IMR-90 (cell line): ENCODE measurements around the gene ADGRD1. TPM values are rescaled to one million over a fixed set of nuclear protein-coding genes. Genes with fewer than 3 reads are reported as not detected.

Source experiments
- ATAC-seq: fragments of 200-7000 bp; cut with Tn5 transposase; 2 replicates; pipeline ENCODE4 v1.9.1; 2020; ENCODE audit warnings: low read depth, mild to moderate bottlenecking, moderate library complexity
- BruUV-seq: library from RNA; stranded (reverse); fragments of 400-500 nt; replicated peaks from 2 replicates; lab custom pipeline; 2021; lab: Mats Ljungman, UMichigan
- CTCF ChIA-PET: fragments of 300-600 bp; formaldehyde crosslinking; extraction: SDS; loops from one replicate; lab custom pipeline; 2021; ENCODE audit warnings: antibody characterized with exemption; lab: Yijun Ruan, JAX
- POLR2A ChIA-PET: fragments of 300-600 bp; sonication (Branson Sonifier 250); formaldehyde crosslinking; loops from one replicate; lab custom pipeline; 2022; ENCODE audit warnings: antibody characterized with exemption; ENCODE audit not compliant: unreplicated experiment; lab: Charles Lee
- DNase-seq: peaks from one replicate; pipeline ENCODE4 v3.0.0; 2013
- H2AFZ ChIP-seq: replicated peaks from 2 replicates; pipeline ENCODE3; 2013; ENCODE audit warnings: low read length, mild to moderate bottlenecking; ENCODE audit not compliant: poor library complexity
- H2AK5ac ChIP-seq: 2 replicates; pipeline ENCODE4 v1.6.1; 2013; ENCODE audit warnings: low read depth, low read length, inconsistent platforms
- H2AK9ac ChIP-seq: replicated peaks from 2 replicates; pipeline ENCODE3; 2013; ENCODE audit warnings: mild to moderate bottlenecking, low read depth, low read length, moderate library complexity; ENCODE audit not compliant: poor library complexity
- H2BK120ac ChIP-seq: 2 replicates; pipeline ENCODE4 v1.6.1; 2013; ENCODE audit warnings: low read depth, low read length, inconsistent platforms
- H2BK15ac ChIP-seq: 3 replicates; pipeline ENCODE4 v1.6.1; 2013; ENCODE audit warnings: low read depth, low read length, inconsistent platforms
- H2BK20ac ChIP-seq: 2 replicates; pipeline ENCODE4 v1.6.1; 2013; ENCODE audit warnings: low read depth, mild to moderate bottlenecking, inconsistent platforms, low read length, moderate library complexity
- H2BK5ac ChIP-seq: 2 replicates; pipeline ENCODE4 v1.6.1; 2013; ENCODE audit warnings: mild to moderate bottlenecking, low read depth, low read length, inconsistent platforms; ENCODE audit not compliant: poor library complexity, severe bottlenecking
- H3K14ac ChIP-seq: replicated peaks from 2 replicates; pipeline ENCODE4 v1.6.1; 2013; ENCODE audit warnings: low read depth, low read length, inconsistent platforms
- H3K18ac ChIP-seq: 2 replicates; pipeline ENCODE4 v1.6.1; 2013; ENCODE audit warnings: low read depth, low read length, control low read depth
- H3K23ac ChIP-seq: 2 replicates; pipeline ENCODE4 v1.6.1; 2013; ENCODE audit warnings: low read depth, low read length, inconsistent platforms
- H3K27ac ChIP-seq: 2 replicates; pipeline ENCODE4 v1.5.1; 2013; ENCODE audit warnings: mild to moderate bottlenecking, control low read depth, low read length; ENCODE audit not compliant: insufficient read depth
- H3K27me3 ChIP-seq: 2 replicates; pipeline ENCODE4 v1.6.1; 2013; ENCODE audit warnings: low read length; ENCODE audit not compliant: control insufficient read depth, insufficient read depth
- H3K36me3 ChIP-seq: 2 replicates; pipeline ENCODE4 v1.6.1; 2013; ENCODE audit warnings: low read length, mixed read lengths; ENCODE audit not compliant: control insufficient read depth, insufficient read depth
- H3K4ac ChIP-seq: 2 replicates; pipeline ENCODE4 v1.6.1; 2013; ENCODE audit warnings: low read depth, low read length, inconsistent platforms
- H3K4me1 ChIP-seq: 2 replicates; pipeline ENCODE4 v1.6.1; 2013; ENCODE audit warnings: low read length, mixed read lengths; ENCODE audit not compliant: control insufficient read depth, insufficient read depth
- H3K4me2 ChIP-seq: 2 replicates; pipeline ENCODE4 v1.6.1; 2013; ENCODE audit warnings: low read depth, mild to moderate bottlenecking, control low read depth, low read length, moderate library complexity
- H3K4me3 ChIP-seq: 2 replicates; pipeline ENCODE4 v1.5.1; 2013; ENCODE audit warnings: low read depth, mild to moderate bottlenecking, control low read depth, low read length, moderate library complexity; ENCODE audit not compliant: insufficient read depth
- H3K56ac ChIP-seq: 2 replicates; pipeline ENCODE4 v1.6.1; 2013; ENCODE audit warnings: low read length, inconsistent platforms; ENCODE audit not compliant: insufficient read depth; ENCODE audit errors: extremely low read depth
- H3K79me1 ChIP-seq, 2 experiments: 2 replicates each; pipeline ENCODE4 v1.6.1; 2013; ENCODE audit warnings: low read length in 2 of 2, inconsistent platforms in 1 of 2, low read depth in 1 of 2
- H3K9ac ChIP-seq: 2 replicates; pipeline ENCODE4 v1.6.1; 2013; ENCODE audit warnings: low read depth, low read length, control low read depth
- H3K9me1 ChIP-seq: 2 replicates; pipeline ENCODE4 v1.6.1; 2013; ENCODE audit warnings: low read length, inconsistent platforms; ENCODE audit not compliant: insufficient read depth
- H3K9me3 ChIP-seq: 2 replicates; pipeline ENCODE4 v1.6.1; 2013; ENCODE audit warnings: low read length; ENCODE audit not compliant: control insufficient read depth, insufficient read depth
- H4K20me1 ChIP-seq: 2 replicates; pipeline ENCODE4 v1.6.1; 2013; ENCODE audit warnings: low read length, inconsistent platforms; ENCODE audit not compliant: insufficient read depth
- H4K5ac ChIP-seq: 2 replicates; pipeline ENCODE4 v1.6.1; 2013; ENCODE audit warnings: mild to moderate bottlenecking, low read depth, low read length, control low read depth
- H4K8ac ChIP-seq, 2 experiments: 2 replicates each; pipeline ENCODE4 v1.6.1; 2013; ENCODE audit warnings: low read depth in 2 of 2, low read length in 2 of 2, control low read depth in 1 of 2, inconsistent platforms in 1 of 2
- H4K91ac ChIP-seq: 2 replicates; pipeline ENCODE4 v1.6.1; 2013; ENCODE audit warnings: low read depth, low read length, inconsistent platforms; ENCODE audit not compliant: insufficient read depth
- BHLHE40 ChIP-seq: fragments of 150-350 bp; IDR thresholded peaks from 2 replicates; pipeline ENCODE4 v1.6.1; 2016; ENCODE audit warnings: mild to moderate bottlenecking, low read depth, low read length
- CEBPB ChIP-seq: IDR thresholded peaks from 2 replicates; pipeline ENCODE4 v1.6.1; 2012; ENCODE audit warnings: low read depth, low read length, improper control_type of control experiment
- FOS ChIP-seq: fragments of 150-350 bp; IDR thresholded peaks from 2 replicates; pipeline ENCODE4 v1.6.1; 2016; ENCODE audit warnings: low read depth, low read length
- MAFK ChIP-seq: IDR thresholded peaks from 2 replicates; pipeline ENCODE4 v1.6.1; 2012; ENCODE audit warnings: low read depth, low read length, improper control_type of control experiment
- NFE2L2 ChIP-seq: fragments of 150-350 bp; IDR thresholded peaks from 2 replicates; pipeline ENCODE4 v1.6.1; 2016; ENCODE audit warnings: low read depth, mild to moderate bottlenecking, low read length
- RCOR1 ChIP-seq: IDR thresholded peaks from 2 replicates; pipeline ENCODE4 v1.6.1; 2012; ENCODE audit warnings: mild to moderate bottlenecking, low read length, improper control_type of control experiment; ENCODE audit not compliant: insufficient replicate concordance
- WGBS, 2 experiments: methylation state at CpG; one replicate each; pipeline versions ENCODE4 v1.1.5 to v1.1.7; 2013; ENCODE audit warnings: missing lambda C conversion rate in 2 of 2; ENCODE audit not compliant: insufficient read length in 1 of 2; ENCODE audit errors: extremely low coverage in 2 of 2; 5-methylcytosine and 5-hydroxymethylcytosine counted together
- dilution Hi-C: fragments of 300-500 bp; cut with HindIII; formaldehyde crosslinking; loops from one replicate; pipeline ENCODE4 v1.14.3; 2018; ENCODE audit warnings: low sequenced_read_pairs; ENCODE audit not compliant: unreplicated experiment
- in situ Hi-C: fragments of 300-500 bp; cut with MboI; formaldehyde crosslinking; loops from 3 replicates; pipeline ENCODE4 v1.14.3; 2019; ENCODE audit warnings: low sequenced_read_pairs, inconsistent platforms, mixed read lengths
- intact Hi-C: fragments of 100-400 bp; cut with micrococcal nuclease; formaldehyde crosslinking; loops from 2 replicates; pipeline ENCODE4 v1.10.0; 2022
- polyA plus RNA-seq, 3 experiments: library from polyadenylated mRNA; depleted of rRNA; stranded (reverse); fragments of >200 nt; gene quantifications; 2 replicates each; pipeline ENCODE4 v1.2.3, GENCODE V29; 2012; ENCODE audit warnings: low replicate concordance in 1 of 3
- total RNA-seq: library from RNA; depleted of rRNA; stranded (reverse); fragments of >200 nt; gene quantifications from 2 replicates; pipeline ENCODE4 v1.2.3, GENCODE V29; 2012
- TF ChIP-seq, protein P1 (sequence below): conservative IDR thresholded peaks from 2 replicates; pipeline ENCODE4 v1.5.1; 2012; ENCODE audit warnings: mild to moderate bottlenecking, low read depth, low read length, improper control_type of control experiment
- TF ChIP-seq, protein P2 (sequence below): fragments of 150-350 bp; IDR thresholded peaks from 2 replicates; pipeline ENCODE4 v1.6.1; 2016; ENCODE audit warnings: low read depth, mild to moderate bottlenecking, low read length, moderate library complexity, borderline replicate concordance

Gene ADGRD1
- total and polyA plus RNA-seq, 2 of the 4 experiments (the other 2 are of a cell fraction) = not detected

DNA sequence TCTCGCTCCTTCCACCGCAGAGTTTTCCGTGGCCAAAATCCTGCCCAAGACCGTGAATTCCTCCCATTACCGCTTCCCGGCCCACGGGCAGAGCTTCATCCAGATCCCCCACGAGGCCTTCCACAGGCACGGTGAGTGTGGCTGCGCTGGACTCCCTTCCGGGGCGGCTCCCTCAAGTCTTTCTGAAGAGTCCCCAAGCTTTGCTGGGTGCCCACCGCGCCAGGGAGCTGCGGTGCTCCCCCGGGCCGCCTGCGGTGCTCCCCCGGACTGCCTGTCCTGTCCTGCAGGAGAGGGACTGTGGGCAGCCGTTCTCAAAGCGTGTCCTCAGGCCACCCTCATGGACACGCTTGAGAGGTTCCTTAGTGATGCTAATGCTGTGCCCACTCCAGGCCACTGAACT is 50.5 kb downstream of the ADGRD1 start:
- no peak overlapping the region for H3K9ac ChIP-seq
- no peak overlapping the region for H3K56ac ChIP-seq
- no peak overlapping the region for H3K4me3 ChIP-seq
- ATAC-seq (no peak), DNase-seq (no peak)
- H3K36me3 ChIP-seq = no peaks in the 10 kb centered on the region
- H3K23ac ChIP-seq = no peak overlapping the region
- TF ChIP-seq FOS (no peak), BHLHE40 (no peak), CEBPB (no peak), MAFK (no peak), NFE2L2 (no peak), RCOR1 (no peak)
- TF ChIP-seq, protein P1, sequence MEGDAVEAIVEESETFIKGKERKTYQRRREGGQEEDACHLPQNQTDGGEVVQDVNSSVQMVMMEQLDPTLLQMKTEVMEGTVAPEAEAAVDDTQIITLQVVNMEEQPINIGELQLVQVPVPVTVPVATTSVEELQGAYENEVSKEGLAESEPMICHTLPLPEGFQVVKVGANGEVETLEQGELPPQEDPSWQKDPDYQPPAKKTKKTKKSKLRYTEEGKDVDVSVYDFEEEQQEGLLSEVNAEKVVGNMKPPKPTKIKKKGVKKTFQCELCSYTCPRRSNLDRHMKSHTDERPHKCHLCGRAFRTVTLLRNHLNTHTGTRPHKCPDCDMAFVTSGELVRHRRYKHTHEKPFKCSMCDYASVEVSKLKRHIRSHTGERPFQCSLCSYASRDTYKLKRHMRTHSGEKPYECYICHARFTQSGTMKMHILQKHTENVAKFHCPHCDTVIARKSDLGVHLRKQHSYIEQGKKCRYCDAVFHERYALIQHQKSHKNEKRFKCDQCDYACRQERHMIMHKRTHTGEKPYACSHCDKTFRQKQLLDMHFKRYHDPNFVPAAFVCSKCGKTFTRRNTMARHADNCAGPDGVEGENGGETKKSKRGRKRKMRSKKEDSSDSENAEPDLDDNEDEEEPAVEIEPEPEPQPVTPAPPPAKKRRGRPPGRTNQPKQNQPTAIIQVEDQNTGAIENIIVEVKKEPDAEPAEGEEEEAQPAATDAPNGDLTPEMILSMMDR = no peak
- TF ChIP-seq, protein P2, sequence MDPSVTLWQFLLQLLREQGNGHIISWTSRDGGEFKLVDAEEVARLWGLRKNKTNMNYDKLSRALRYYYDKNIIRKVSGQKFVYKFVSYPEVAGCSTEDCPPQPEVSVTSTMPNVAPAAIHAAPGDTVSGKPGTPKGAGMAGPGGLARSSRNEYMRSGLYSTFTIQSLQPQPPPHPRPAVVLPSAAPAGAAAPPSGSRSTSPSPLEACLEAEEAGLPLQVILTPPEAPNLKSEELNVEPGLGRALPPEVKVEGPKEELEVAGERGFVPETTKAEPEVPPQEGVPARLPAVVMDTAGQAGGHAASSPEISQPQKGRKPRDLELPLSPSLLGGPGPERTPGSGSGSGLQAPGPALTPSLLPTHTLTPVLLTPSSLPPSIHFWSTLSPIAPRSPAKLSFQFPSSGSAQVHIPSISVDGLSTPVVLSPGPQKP = no peak
- H2AK9ac ChIP-seq = no peak overlapping the region
- CTCF ChIA-PET = no interaction called here
- no peaks in the 10 kb centered on the region for H4K20me1 ChIP-seq
- dilution Hi-C loops = no loop called here
- no peak overlapping the region for H2AK5ac ChIP-seq
- POLR2A ChIA-PET = no interaction called here
- H3K4me2 ChIP-seq = no peak overlapping the region
- no peaks in the 10 kb centered on the region for H3K4me1 ChIP-seq
- no peak overlapping the region for H3K27ac ChIP-seq
- H2BK20ac ChIP-seq = no peak overlapping the region
- no peaks in the 10 kb centered on the region for H3K79me1 ChIP-seq
- H3K9me3 ChIP-seq = peaks cover 33% of the 10 kb centered on the region
- no peak overlapping the region for H2AFZ ChIP-seq
- no peak overlapping the region for H4K91ac ChIP-seq
- H4K8ac ChIP-seq = no peak overlapping the region
- no peak overlapping the region for H3K14ac ChIP-seq
- H3K4ac ChIP-seq = no peak overlapping the region
- WGBS, 2 experiments = 78% methylated on average over 17 of the region's 22 CpGs; no CpG with 5 or more reads in 1 of the 2 experiments
- BruUV-seq = no TSS peak
- H3K18ac ChIP-seq = no peak overlapping the region
- H2BK120ac ChIP-seq = no peak overlapping the region
- H2BK15ac ChIP-seq = no peak overlapping the region
- in situ Hi-C loops = no loop called here
- no peaks in the 10 kb centered on the region for H3K9me1 ChIP-seq
- H3K27me3 ChIP-seq = no peaks in the 10 kb centered on the region
- intact Hi-C loops = no loop called here
- no peak overlapping the region for H4K5ac ChIP-seq
- H2BK5ac ChIP-seq = no peak overlapping the region
